Gastrocnemius medialis (tissue), 4 donors: ENCODE results near the gene ARHGAP8.

Experiments used
- CTCF ChIP-seq, 5 experiments: fragments of 450-650 bp in 3 of 5; fragments of 200-600 bp in 2 of 5; sonication (generic) in 2 of 5; IDR thresholded peaks in 4 of 5; conservative IDR thresholded peaks in 1 of 5; 1 replicate in 4 of 5; 2 replicates in 1 of 5; pipeline ENCODE4 v1.5.1; 2016 to 2019; ENCODE audit warnings: antibody characterized with exemption in 5 of 5, mild to moderate bottlenecking in 3 of 5, moderate library complexity in 3 of 5
- POLR2A ChIP-seq, 2 donors: fragments of 450-650 bp; IDR thresholded peaks; one replicate each; pipeline ENCODE4 v1.6.1; 2017; ENCODE audit warnings: antibody characterized with exemption in 2 of 2, mild to moderate bottlenecking in 2 of 2, moderate library complexity in 2 of 2

- TF ChIP-seq POLR2A (IDR thresholded peaks at IDR 0.05), result no peak
- TF ChIP-seq CTCF (IDR thresholded peaks at IDR 0.05 in 4 of 5, conservative IDR thresholded peaks at IDR 0.05 in 1 of 5), result no peak
Measured at GRCh38 chr22:44804327-44804726, 52.0 kb downstream of the ARHGAP8 start.
